NCI-H446 treated with DMSO at 0.1 percent for 48 hours (cell line): ENCODE measurements around the gene NKD1.

Source experiments
- DNase-seq: peaks from one replicate; lab custom pipeline; 2025; lab: John Stamatoyannopoulos, UW

NKD1 gene

DNA sequence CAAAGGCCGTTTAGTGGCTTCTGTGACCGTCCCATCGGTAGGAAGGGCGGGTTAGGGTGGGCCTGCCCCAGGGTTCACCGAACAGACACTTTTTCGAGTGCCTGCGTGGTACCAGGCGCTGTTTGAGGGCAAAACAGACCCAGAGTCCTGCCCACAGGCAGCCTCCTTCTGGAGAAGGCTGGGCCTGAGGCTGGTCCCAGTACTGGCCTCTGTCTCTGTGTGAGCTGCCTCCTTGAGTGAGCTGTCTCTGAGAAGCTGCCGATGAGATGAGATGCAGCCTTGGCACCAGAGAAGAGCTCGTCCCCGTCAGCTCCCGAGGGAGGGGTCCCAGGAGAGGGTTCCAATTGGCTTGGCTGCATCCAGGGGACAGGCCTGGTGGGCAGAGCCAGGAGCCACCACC, 53.1 kb downstream of the NKD1 start:
- DNase-seq: no peak

GRCh38 chr16:50602126-50602525, 53.9 kb downstream of the NKD1 start:
- DNase-seq: no peak

- no peak for DNase-seq
Observed at GRCh38 chr16:50602531-50603205, 54.5 kb downstream of the NKD1 start.

- DNase-seq: no peak
Observed at GRCh38 chr16:50603206-50604064, 55.2 kb downstream of the NKD1 start.

DNA sequence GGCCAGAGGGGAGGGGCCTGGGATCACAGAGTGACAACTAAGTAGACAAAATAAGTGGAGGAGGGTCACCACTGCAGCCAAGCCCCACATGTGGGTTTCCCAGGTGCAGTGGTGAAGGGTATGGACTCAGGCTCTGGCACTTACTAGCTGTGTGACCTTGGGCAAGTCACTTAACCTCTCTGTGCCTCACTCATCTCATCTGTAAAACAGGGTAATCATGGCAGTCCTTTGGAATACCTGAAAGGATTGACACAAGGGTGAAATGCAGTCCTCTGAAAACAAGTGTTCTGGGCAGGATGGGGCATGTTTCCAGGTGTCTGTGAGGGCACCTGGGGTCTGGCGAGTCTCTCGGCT, 55.8 kb downstream of the NKD1 start:
- no peak for DNase-seq

DNA sequence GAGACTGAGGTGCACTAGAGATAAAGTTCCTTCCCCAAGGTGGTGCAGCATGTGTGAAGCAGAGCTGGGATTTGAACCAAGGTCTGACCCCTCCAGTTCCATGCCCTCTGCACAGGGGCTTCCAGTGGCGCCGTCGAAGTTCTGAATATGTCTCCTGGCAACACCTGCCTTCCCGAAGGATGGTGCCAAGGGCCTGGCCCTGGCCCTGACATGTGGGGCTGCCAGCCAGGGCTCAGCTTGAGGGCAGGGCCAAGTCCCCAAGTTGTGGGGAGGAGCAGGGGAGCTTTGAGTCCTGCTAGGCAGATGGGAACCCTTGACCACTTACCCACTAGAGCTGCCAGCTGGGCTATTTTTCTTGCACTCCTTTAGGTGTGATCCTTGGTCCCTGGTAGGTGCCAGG, 56.4 kb downstream of the NKD1 start:
- no peak for DNase-seq

GRCh38 chr16:50605733-50606430, 57.7 kb downstream of the NKD1 start:
- DNase-seq: no peak

DNA sequence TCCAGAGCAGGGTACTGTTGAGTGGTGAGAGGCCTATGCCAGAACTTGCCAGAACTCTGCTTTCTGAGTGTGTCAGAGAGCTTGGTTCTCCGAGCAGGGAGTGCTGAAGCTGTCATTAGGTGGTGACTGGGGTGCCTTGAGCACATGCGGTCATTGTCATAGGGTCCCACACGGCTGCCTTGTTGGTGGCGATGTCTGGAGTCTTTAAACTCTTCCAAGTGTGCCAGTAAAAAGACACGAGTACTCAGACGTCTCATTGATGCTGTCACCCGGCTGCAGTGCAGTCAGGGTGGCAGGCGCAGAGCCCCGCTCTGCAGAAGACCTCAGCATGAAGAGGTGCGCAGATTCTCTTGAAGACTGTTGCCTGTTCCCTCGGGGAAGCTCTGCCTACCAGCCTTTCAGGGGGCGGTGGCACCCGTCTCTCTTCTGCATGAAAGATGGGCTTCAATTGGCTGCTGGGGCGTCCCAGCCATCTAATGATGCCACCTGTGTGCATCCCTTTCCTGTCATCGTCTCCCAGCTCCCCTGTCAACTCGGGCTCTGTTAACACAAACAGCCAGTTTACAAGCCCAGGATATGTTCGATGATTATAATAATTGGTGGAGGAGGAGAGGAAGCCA, 58.3 kb downstream of the NKD1 start:
- no peak for DNase-seq

DNA sequence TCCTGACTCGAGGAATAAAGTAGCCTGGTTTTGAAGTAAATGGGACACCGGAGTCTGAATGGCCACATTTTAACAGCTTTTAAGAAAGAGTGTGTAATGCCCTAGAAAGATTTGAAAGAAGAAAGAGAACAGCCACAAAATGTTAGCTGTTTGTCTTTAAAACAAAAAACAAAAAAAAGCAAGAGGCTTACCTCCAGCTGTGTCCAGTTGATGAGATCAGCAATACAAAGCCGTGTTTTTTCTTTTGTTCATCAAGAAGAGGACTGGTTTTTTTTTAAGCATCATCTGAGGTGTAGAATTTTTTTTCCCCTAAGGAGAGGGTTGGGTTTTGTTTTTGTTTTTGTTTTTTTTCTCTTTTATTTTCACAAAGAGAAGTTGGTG, 58.8 kb downstream of the NKD1 start:
- DNase-seq: no peak

GRCh38 chr16:50607447-50607846, 59.3 kb downstream of the NKD1 start:
- no peak for DNase-seq

- DNase-seq: no peak
Observed at GRCh38 chr16:50607970-50608557, 59.9 kb downstream of the NKD1 start.

GRCh38 chr16:50609049-50609448, 60.9 kb downstream of the NKD1 start:
- no peak for DNase-seq

DNA sequence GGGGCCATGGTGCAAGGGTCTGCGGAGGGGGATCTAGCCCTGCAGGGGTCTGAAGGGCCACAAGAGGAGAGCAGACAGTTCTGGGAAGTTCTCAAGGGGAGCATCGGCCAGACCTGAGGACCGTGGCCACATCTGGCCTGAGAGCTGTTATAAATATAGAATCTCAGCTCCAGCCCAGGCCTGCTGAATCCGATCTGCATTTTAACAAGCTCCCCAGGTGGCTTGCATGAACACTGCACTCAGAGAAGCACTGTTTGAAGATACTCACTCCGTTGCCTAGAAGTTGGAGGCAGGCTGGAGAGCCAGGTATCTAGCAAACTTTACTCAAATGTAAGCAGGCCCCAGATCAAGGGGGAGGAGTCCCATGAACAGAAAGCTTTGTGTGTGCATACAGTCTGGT, 61.3 kb downstream of the NKD1 start:
- no peak for DNase-seq

DNA sequence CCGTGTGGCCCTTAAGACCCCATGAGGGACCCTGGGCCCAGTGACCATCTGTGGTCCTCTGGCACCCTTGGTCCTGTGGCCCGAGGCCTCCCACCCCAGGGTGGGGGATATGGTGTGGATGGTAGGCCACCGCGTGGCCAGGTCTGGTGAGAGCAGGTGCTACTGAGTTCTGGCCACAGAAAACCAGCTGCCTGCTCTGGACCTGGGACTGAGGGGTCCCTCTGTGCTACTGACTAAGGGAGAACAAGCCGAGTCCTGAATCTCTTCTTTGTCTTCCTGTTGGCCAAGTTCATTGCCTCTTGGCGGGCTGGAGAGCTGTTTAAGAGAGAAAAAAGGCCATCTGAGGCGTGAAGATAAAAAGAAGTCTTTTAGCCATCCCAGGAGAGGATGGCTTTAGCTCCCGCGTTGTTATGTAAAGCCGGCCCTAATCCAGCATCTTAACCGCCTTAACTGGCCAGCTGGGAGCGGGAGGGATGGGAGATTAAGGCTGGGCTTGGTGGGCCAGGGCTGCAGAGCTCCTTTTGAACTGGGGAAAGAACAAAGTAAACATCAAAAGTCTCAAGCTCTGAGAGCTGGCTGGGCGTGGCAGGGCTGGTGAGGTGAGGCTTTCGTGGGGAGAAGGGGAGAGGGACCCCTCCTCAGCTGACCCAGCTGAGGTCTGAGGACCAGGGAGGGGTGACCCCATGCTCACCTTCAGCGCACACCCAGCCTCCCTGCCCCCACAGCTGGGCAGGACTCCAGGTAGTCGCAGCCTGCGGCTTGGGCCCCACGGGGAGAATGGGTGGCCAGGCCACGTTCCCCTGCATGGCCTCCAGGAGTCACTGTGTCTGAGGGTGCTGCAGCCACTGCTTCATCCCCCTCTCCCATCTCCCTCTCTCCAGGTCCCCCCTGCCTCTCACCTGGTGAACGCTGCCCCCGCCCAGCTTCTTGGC, 62.4 kb downstream of the NKD1 start:
- no peak for DNase-seq

- DNase-seq: no peak
Observed at GRCh38 chr16:50611332-50611934, 63.2 kb downstream of the NKD1 start.

DNA sequence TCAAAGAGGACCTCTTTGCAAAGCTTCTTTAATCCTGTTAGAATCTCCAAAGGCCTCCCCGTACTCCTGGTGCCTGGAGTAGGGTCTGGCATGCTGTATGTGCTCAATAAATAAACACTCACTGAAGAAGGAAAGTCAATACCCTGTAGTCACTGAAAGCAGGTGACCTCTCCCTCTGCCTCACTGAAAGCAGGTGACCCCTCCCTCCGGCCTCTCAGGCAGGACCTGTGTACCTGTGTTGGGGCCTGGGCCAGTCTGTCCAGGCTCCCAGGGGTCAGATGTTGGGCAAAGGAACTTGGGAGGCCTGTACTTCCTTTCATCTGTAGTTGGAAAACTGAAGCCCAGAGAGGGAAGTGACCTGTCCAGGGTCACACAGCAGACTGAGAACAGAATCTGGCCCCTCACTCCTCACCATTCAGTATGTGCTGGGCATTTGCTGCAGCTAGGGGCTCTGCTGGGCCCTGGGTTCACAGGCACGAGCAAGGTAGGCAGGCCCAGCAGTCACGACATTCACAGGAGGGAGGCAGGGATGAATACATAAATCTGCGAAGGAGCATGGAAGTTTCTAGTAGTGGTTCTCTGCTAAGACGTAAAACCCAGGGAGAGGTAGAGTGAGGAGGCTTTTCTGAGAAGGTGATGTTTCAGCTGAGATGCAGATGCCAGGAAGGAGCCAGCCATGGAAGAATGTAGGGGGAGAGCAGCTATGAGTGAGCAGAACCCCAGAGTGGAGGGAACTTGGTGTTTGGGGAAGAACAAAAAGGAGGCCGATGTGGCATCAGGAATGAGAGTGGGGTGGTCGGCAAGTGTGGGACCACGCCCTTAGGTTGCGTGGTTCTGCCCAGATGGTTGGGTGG, 64.0 kb downstream of the NKD1 start:
- no peak for DNase-seq

DNA sequence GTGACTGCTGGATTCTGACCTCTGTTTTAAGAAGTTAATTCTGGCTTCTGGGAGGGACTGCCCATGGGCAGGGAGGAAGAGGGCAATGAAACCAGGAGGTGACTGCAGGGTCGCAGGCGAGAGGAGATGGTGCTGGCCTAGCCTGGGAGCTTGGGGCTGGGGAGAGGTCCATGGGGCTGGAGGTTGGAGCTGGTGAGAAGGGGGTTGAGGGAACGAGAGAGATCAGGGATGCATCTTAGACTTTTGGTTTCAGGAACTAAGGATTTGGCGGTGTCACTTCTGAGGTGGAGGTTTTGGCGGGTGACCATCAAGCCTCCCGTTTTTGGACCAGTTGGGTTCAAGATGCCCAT, 64.6 kb downstream of the NKD1 start:
- DNase-seq: no peak

DNA sequence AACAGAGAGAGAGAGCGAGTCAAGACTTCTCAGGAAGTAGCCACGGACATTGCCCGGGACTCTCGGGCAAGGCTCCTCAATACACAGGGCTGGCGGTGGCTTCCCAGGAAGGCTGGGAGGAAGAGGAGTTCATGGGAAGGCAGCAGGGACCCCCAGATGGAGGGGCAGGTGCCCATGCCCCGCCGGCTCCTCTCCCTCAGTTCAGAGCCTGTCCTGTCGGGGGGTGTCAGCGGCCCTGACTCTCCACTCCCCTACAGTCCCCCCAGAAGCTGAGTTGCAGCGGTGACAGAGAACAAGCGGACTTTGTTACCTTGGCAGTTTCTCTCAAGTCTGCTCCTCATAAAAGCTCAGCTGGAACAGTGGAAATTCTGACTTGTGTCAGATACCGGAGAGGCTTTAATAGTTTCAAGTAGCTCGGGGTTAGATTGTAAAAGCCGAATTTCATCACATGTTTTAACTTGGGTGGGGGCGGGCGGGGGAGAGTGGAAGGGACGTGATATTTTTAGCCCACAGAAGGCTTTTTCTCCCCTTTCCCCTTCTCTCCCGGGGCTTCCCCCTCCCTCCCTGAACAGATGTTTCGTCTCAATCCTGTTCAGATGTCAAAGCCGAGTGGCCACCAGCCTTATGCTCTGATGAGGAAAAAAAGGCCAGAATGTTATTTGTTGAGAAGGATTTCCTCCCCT, 65.2 kb downstream of the NKD1 start:
- DNase-seq: no peak

DNA sequence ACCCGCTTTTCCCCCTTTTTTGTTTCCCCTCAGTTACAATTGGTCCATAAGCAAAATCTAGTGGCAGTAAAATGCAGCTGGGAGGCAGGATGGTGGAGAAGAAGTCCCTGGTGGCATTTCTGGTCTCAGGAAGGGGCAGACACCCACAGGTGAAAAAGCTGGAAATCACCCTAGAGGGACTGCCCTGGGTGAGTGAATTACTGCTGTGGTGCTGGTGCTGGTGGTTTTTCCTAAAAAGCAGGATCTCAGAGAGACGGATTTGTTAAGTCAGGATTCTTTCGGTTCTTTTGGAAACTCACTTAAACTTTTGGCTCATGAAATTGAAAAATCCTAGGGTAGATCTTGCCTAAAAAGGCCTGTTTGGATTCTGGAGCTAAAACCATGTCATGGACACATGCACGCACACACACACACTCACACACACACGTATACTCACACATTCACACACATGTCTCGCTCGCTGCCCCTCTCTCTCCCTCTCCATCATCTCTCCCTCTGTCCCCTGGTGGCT, 65.8 kb downstream of the NKD1 start:
- DNase-seq: no peak
